GM19372 (cell line): ENCODE measurements around the gene GNAZ.
"Not testable (repeated sequence)": the region's sequence is repeated elsewhere in the genome, so short reads cannot be mapped to it uniquely, and the experiment has no call there.

Experiments used
- ATAC-seq: cut with Tn5 transposase; IDR thresholded peaks from one replicate; pipeline ENCODE4 v1.9.1; 2021; ENCODE audit warnings: mild to moderate bottlenecking, low read depth, moderate library complexity; ENCODE audit not compliant: unreplicated experiment

Gene GNAZ

DNA sequence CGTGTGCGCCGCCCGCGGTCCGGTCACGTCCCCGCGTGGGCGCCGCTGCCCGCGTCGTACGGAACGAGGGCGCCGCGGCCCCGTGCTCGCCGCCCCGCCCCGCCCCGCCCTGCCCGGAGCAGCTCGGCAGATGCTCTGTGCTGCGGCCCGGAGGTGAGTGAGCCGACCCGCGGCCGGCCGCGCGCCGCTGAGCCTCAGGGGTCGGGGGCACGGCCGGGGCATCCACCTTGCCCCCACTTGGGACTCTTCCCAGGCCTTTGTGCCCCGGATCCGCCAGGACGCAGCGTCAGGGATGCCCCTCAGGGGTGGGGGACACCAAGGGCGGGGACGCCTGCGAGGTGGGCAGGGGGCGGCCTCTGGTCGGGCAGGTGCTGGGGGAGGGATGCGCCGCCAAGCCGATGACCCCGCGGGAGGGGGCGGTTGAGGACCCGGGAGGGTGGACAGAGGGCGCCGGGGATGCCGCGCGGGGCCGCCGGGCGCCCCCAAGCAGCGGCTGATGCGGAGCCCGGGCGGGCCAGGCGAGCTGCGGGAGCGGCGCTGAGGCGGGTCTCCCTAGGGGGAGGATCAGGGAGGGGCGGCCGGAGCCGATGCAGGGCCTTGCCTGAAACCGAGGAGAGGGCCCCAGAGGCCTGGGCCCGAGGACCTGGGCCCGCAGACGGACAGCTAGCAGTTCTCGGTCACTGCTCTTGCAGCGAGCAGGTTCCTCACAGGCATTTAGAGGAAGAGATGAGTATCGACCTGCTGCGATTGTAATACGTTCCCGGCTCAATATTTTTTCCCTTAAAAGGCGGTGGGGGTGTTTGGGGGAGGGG, at the start of gene GNAZ:
GNAZ (plus strand) TSS at position 102 of the 812 bp plus-strand sequence. CDS start 25,177 bp downstream, outside the sequence.
- ATAC-seq, result peak; percentile 34

DNA sequence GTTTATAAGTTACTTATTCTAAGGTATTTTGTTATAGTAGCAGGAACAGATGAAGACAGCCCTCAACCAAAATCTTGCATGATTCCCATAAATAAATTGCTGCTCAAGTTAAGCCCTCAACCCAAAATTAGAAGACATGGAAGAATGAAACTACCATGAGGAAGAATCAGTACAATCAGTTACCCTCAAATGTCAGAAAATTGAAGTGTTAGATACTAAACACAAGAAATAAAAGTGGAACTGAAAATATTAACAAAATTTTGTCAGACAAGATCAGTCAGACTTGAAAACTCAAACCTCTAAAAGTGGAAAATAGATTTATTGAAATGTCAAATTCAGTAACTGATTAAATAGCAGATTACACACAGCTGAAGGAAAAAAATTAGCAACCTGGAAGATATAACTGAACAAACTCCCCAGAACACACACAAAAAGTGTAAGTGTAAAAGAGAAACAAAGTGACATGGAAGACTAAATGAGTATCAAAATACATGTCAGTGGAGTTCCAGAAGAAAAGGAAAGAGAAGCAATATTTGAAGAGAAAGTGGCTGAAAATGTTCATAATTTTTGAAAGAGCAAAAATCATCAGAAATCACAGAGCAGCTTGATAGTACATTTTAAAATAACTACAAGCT, 49.5 kb upstream of the GNAZ start:
- ATAC-seq, result no peak

DNA sequence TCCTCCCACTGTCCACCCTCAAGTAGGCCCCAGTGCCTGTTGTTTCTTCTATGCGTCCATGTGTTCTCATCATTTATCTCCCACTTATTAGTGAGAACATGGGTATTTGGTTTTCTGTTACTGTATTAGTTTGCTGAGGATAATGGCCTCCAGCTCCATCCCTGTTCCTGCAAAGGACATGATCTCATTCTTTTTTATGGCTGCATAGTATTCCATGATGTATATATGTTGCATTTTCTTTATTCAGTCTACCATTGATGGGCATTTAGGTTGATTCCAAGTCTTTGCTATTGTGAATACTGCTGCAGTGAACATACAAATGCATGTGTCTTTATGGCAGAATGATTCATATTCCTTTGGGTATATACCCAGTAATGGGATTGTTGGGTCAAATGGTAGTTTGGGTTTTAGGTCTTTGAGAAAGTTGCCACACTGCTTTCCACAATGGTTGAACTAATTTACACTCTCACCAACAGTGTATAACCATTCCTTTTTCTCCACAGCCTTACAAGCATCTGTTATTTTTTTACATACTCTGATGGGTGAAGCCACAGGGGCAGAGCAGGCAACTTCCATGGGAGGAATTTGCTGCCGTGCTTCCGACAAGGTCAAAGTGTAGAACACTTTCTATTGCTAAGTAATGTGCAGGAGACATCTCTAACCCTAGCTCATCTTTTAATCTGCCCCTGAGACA, 48.5 kb upstream of the GNAZ start:
- ATAC-seq, result not testable (repeated sequence)

DNA sequence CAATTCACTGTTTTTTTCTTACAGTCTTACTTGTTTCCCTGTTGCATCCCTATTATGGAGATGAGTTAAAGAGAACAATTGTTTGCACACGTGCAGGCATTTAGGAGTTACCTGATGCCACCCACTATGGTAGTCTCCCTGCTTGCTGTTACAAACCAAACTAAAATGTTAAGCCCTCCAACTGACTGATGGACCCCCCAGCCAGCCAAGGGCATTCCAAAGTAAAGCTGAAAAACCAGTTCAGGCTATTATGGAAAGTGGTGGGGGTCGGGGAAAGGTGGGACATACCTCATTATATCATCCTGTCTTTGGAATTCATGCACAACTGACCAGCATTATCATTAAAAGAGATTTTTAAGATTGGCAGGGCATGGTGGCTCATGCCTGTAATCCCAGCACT, 47.0 kb upstream of the GNAZ start:
- no peak for ATAC-seq

DNA sequence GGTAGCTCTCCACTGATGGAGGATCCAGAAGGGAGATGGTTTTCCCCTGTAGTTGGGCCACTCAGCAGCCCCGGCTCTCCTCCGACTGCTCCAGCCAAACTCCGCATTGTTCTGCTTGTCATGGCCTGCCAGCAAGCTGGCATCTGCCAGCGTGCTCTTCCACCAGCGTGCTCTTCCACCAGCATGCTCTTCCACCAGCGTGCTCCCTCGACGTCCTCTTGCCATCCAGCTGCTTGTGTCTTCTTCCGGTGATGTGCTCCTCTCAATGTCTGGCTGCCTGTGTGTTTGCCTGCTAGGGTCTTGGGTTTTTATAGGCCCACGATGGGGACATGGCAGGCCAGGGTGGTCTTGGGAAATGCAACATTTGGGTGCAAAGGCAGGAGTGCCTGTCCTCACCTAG, 43.5 kb upstream of the GNAZ start:
- ATAC-seq, result no peak

DNA sequence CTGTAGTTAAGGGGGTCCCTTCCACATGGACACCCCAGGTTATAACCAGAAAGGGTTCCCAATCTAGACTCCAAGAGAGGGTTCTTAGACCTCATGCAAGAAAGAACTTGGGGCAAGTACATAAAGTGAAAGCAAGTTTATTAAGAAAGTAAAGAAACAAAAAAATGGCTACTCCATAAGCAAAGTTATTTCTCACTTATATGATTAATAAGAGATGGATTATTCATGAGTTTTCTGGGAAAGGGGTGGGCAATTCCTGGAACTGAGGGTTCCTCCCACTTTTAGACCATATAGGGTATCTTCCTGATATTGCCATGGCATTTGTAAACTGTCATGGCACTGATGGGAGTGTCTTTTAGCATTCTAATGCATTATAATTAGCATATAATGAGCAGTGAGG, 42.5 kb upstream of the GNAZ start:
- ATAC-seq, result not testable (repeated sequence)

DNA sequence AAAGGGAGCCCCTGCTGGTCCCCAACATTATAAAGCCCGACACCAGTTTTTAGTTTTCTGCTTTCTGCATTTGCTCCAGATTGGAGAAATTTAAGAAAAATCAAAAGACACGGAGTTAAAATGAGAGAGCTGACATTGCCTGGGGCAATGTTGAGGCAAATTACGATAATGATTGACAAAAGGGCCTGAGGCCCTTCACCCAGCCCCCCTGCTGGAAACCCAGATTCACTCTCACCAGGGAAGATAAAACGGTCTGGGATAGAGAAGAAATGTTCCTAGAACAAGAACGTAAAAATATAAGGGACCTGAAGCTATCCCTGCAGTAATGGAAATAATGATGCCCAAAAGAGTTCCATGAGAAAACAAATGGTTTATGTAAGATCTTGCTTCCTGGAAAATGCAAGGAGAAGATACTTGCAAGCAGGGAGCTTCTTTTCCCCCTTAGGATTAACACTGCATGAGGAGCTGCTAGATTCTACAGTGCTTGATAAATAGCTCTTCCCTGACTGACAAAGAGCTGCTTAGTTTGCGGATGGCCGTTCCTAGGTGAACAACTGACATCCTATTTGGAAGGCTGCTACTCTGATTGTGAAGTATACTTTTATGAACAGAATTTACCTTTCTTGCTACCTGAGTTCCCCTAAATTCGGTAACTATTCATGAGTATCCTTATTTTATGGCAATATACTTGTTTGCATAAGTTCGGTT, 40.6 kb upstream of the GNAZ start:
- ATAC-seq, result no peak

DNA sequence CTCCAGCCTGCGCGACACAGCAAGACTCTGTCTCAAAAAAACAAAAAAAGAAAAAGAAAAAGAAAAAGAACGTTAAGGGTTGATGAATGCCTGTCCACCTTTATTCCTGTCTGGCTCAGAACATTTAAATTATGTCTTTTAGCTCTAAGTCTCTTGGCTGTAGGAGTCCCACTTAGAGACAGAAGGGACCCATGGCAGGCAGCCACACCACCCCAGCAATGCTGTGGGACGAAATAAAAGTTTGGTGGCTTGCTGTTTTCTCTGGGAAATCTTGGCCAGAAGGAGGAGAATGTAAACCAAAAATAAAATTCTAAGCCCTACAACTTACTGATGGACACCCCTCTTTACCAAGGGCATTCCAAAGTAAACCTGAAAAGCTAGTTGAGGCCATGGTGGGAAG, 38.9 kb upstream of the GNAZ start:
- no peak for ATAC-seq

DNA sequence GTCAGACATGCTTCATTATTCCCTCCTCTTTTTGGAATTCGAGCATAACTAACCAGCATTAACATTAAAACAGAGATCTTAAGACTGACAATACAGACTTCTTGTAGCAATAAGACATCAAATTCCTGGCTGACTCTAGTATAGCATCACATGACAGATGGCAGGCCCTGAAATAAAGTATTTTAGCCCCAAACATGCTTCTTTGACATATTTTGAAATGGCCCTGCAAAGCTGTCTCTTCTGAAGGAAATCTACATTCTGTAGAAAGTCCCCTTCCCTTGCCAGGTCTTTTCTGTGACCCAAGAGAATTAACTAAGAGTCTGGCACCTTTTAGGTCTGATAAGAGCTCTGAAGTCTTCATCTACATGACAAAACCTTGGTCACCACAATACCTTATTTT, 38.5 kb upstream of the GNAZ start:
- ATAC-seq, result no peak

DNA sequence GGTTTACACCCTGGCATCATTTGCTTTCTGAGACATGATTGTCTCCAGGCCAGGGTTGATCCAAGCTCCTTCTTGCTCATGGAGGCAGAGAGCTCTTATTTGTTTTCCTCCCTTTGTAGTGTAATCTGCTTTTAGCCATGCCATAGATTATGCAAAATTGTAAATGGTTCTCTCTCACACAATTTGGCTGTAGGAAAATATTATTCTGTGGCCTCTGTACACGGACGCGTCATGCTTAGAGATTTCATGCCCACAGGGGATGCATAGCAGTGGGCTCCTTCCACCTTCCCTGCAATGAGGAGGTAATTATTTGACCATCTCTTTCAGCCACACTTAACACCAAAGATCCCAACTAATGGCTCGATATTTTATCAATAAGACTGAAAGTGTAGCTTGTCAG, 37.7 kb upstream of the GNAZ start:
- no peak for ATAC-seq

DNA sequence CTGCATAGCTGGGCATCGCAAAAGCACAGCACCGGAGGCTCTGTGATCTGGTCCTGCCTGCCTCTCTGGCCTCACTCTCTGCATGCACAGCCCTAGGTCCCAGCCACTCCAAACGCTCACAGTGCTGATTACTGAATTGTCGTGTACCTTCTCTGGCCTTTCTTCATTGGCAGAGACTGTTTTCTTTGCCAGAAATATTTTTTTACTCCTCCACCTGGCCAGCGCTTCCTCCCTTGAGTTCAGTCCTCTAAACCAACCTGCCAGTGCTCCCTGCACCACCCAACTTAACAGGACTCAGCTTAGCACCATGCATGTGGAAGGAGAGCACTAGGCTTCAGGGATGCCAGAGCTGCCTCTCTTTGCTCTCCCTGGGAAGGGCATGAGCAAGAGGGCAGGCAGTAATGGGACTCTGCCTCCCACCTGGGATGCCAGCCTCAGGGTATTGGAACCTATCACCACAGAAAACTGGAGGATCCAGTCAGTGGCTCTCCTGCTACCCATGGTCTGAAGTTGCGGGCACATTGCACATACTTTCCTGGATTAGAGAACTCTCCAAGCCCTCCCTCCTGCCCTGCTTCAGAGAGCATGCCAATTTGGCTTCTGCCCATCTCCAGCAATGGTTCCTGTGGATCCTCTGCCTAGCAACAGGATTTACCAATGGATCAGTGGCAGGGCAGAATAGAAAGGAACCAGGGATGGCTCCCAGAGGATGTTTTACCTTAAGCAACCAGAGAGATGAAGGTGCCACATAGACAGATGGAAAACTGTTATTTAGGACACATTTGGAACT, 37.0 kb upstream of the GNAZ start:
- no peak for ATAC-seq

DNA sequence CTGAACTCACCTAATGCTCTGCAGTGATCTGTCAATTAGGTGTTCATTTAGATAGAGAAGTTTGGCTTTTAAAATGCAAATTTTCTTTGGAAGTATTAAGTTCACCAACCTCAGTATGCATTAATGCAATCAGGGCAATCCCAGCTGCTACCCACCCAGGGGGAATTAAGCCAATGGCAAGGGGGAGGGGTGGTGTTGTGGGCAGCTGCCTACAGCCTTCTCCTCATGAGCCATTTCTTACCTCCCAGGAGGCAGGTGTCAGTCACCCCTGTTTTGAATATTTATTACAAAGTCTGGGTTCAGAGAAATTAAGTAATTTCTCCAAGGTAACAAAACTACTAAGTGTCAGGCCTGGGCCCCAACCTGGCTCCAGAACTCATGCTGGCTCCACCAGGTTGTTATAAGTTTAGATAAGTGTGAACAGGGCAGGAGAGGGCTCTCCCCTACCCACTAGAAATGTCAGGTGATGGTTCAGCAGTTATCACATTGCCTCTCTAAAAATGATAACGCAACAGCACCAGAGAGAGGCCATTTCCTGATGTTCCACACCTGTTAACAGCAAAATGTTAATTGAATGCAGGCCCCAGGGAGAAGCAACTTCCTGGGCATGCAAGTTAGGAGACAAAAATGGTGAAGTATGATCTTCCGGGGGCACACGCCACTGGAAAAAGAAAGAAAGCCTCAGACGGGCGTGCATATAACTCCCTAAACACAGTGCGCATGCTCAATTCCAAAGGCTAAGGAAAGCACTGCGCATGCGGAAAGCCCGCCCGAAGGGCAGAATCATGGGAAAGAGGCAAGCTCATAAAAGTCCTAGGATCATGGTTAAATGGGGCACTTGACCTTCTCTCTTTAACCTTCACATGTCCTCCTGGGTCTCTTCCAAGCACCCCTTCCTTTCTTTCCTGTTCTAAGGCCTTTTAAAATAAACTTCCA, 35.4 kb upstream of the GNAZ start:
- ATAC-seq, result no peak

DNA sequence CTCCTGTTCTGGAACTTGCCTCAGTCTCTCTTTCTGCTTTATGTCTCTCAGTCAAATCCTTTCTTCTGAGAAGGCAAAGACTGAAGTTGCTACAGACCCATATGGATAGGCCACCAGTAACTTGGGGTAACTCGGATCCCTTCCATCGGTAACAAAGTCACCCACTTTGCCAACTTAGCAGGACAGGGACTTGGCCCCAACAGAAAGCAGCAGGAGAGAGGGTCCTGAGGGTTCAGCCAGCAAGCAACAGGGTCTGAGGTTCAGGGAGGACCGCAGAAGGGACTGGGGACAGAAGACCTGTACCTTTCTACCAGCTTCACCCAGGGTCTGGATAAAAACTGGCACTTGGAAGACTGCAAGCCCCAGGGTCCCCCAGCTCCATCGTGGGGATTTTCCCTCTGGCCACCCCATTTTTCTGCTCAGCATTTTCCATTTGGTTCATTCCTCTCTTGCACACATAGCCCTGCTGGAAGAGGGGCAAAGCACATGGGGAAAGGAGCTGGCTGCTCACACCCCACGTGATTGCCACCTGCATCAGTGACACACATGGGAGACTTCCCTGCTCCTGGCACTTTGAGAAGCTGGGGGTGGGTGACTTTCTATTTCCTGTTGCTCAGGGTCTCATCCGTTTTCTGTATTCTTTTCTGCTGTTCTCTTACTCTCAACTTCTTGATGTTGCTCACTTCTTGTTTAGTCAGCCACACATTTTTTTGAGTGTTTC, 34.6 kb upstream of the GNAZ start:
- no peak for ATAC-seq

DNA sequence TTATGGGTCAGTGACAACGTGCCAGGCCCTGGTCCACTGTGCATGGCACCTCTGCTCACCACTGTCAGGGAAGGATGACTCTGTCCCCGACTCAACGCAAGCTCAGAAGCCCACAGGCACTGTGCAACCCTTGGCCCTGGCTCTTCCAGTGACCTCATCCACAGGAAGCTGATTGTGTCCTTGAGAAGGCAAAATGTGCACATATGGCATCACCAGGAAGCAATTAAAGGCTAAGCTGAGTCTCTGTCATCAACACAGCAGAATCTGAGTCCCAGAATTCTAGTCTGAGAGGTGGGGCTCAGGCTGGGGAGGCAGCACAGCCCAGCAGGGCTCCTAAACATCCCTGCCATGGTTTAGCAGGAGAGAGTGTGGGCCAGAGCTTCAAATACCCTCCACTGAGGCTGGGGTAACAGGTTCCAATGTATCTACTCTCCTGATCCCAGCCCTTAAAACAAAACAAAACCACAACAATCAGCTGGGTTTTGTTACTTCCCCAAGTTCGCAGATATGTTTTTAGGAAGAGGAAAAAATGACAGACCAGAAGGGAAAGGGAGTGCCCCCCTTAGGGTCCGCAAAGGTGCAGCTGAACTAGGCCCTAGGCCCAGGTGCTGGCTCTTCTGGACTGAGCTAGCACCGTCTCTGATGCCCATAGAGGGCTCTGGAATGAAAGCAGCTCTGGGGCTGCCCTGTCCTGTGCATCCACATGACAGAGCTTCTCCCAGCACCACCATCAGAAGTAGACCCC, 33.5 kb upstream of the GNAZ start:
- ATAC-seq, result no peak

DNA sequence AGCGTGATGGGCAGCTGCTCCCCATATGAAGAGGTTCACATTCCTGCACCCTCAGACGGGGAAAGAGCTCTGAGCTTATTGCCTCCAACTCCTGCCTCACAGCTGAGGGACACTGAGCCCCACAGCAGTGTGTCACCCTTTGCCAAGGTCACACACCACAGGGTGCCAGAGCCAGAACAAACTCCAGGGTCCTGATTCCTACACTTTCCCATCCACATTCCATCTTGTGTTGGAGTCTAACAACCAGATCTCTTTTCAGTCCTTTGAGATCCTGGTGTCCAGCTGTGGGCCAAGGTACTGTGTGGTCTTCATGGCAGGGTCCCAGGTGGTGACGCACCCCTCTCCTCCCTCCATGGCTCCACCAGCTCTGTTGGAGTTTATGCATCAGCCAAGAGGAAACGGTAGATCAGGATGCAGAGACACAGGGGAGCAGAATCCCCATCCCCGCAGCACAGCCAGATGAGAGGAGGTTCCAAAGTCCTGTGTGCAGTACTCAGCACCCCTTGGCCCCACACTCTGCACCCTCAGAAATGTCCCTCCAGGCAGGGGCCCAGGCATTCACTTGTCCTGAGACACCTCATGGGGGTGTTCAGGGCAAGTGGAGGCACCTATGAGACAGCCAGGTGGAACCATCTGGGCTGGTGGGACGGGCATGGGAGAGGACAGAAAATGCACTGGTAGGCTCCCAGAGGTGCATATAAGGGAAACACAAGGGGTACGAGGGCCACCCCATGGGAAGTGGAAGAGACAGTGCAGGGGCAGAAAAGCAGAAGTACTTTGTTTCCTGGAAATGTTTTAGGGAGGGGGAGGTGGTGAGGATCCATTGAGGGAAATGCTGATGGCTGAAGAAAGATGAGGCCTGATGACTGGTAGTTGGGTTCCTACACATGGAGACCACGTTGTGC, 32.6 kb upstream of the GNAZ start:
- no peak for ATAC-seq

DNA sequence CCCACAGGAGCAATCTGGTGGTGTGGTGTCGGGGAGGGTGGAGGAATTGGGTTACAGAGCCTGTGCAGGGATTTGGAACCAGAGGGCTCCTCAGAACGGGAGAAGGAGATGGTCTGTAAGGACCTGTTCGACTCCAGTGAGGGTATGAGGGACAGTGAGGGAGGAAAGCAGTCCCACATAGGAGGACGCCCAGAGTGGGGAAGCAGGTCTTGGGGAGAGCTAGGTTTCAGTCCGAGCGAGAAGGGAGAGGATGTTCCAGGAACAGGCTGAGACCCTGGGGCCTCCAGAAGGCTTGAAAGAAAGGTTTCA, 32.0 kb upstream of the GNAZ start:
- ATAC-seq, result no peak

DNA sequence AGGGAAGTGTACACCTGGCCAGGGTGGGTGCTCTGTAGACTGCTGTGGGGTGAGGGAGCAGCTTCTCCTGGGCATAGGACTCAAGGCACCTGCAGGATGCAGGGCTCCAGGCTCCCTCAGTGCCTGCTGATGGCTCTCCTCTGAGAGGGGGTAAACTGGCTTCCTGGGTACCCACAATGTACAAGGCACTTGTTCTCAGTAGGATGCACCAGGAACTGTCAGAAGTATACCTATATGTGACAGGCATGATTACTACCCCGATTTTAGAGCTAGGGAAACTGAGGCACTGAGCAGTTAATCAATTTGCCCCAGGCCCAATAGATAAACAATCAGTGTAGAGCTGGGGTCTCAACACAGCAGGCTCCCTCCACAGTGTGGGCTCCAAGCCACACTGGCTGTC, 31.4 kb upstream of the GNAZ start:
- no peak for ATAC-seq
